ENCODE data around the gene ARHGEF1. TPM values are rescaled to one million over a fixed set of nuclear protein-coding genes. Genes with fewer than 3 reads are reported as not detected.

The ARHGEF1 gene
- 81.5 TPM for polyA plus RNA-seq (2013, experiment 1 of 2; ENCODE audit: insufficient read length)
- 52.0 TPM for polyA plus RNA-seq (2013, experiment 2 of 2; ENCODE audit: insufficient read length)

- peak; percentile 40 for DNase-seq
Measured at GRCh38 chr19:41882568-41883462, at the start of gene ARHGEF1. ARHGEF1 (plus strand) TSS chr19:41883184; CDS start chr19:41888083, 4,899 bp downstream.

- no peak for DNase-seq
Measured at GRCh38 chr19:41837981-41838708, 44.8 kb upstream of the ARHGEF1 start.

- no peak for DNase-seq
Measured at GRCh38 chr19:41839211-41839610, 43.8 kb upstream of the ARHGEF1 start.

GRCh38 chr19:41843371-41843770 is 39.6 kb upstream of the ARHGEF1 start:
- no peak for DNase-seq

DNA sequence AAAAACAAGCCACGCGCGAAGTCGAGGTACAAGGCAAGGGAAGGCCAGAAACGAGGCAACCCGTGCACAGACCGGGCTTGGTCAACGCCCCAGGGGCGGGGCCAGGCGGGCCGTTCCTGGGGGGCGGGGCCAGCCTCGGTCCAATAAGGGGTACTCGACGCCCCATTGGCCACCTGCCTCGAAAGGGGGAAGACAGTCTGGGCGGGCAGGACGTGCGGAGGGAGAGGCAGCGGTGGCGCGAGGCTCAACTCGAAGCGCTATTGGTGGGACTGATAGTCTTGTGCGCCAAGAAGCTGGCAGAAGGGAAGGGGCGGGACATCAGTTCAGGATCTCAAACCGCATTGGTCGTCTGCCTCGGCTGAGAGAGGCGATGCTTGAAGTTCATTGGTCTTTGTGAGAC is 38.4 kb upstream of the ARHGEF1 start, which contains the start of gene LYPD4:
Gene LYPD4, minus strand, starts transcription at position 83 of the 400 bp plus-strand sequence. CDS start 5,398 bp downstream, outside the sequence.
- DNase-seq: no peak

- no peak for DNase-seq
Measured at GRCh38 chr19:41845001-41845050, 38.2 kb upstream of the ARHGEF1 start, which contains the start of gene DMRTC2. DMRTC2 (plus strand) TSS chr19:41845042; CDS start chr19:41847429, 2,387 bp downstream.

DNA sequence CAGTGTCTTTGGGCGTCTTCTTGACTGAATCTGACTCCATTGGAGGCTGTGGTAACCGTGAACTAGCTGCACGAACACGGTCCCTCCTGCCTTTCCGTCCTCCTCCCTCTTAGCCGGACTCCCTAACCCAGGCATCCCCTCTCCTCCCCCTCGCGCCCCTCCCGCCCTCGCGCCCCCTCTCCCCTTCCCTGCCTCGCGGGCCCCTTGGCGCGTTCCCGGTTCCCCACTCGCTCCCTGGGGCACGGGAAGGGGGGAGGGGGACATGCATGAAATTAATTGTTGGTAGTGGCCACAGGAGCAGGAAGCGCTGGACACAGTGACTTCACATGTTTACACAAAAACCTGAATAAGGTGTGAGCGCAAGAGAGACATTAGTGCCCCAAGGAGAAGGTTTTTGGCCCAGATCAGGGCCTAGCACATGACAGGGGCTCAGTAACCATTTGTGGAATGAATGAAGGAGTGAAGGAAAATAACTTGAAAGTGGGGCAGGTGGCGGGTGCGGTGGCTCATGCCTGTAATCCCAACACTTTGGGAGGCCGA is 37.9 kb upstream of the ARHGEF1 start:
- no peak for DNase-seq

DNA sequence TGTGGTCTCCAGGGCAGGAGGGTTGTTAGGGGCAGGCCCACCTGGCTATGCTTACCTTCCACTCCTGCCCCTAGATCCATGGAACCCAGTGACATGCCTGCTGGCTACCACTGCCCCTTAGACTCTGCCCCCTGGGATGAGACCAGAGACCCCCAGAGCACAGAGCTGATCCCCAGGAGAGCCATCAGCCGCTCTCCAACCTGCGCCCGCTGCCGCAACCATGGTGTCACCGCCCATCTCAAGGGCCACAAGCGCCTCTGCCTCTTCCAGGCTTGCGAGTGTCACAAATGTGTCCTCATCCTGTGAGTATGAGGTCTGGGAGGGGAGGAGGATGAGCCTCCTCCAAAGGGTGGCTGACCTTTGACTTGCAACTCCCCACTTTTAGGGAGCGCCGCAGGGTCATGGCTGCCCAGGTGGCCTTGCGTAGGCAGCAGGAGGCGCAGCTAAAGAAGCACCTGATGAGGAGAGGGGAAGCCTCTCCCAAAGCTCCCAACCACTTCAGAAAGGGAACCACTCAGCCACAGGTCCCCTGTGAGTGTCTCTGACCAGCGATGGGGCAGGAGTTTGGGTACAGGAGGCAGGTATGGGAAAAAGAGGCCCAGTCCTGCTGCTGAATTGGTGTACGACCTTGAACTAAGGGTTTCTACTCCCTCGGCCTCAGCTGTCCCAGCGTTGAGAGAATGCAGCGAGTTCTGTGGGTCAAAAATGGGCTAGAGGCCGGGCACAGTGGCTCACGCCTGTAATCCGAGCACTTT is 35.5 kb upstream of the ARHGEF1 start:
- no peak for DNase-seq

DNA sequence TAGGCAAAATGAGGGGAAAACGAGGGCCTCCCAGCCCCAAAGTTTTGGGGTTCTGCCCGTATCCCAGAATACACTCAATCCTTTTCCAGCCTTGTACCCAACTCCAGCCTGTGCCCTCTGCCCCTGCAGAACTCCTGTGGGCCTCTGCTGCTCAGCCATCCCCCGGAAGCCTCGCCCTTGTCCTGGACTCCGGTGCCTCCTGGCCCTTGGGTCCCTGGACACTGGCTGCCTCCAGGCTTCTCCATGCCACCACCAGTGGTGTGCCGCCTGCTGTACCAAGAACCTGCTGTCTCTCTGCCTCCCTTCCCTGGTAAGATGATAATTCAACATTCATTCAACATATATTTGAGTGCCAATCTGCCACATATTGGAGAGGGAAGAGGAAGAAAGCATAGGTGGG is 34.3 kb upstream of the ARHGEF1 start:
- DNase-seq: no peak

- no peak for DNase-seq
Measured at GRCh38 chr19:41849067-41849466, 33.9 kb upstream of the ARHGEF1 start.

DNA sequence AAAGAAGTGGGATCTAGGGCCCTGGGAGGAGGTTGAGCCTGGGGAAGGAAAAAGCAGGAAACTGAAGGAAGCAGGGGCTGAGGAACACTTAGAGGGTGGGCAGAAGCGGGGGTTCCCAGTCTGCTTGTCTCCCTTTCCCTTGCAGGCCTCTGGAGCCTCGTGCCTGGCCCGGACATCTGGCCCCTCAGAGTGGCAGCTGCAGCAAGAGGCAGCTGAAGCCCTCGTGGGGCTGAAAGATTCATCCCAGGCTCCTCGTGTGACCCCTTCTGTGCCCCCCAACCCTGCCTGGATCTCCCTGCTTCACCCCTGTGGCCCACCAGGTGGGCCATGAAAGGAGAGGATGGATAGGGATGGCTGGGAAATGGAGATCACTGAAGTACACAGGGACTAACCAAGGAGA is 32.6 kb upstream of the ARHGEF1 start:
- no peak for DNase-seq

GRCh38 chr19:41851456-41851855 is 31.5 kb upstream of the ARHGEF1 start:
- DNase-seq: no peak

- DNase-seq: no peak
Measured at GRCh38 chr19:41853344-41853743, 29.6 kb upstream of the ARHGEF1 start.

GRCh38 chr19:41853768-41854167 is 29.2 kb upstream of the ARHGEF1 start:
- DNase-seq: no peak

GRCh38 chr19:41859213-41859617 is 23.8 kb upstream of the ARHGEF1 start:
- no peak for DNase-seq

GRCh38 chr19:41859618-41860418 is 23.2 kb upstream of the ARHGEF1 start, which contains the start of gene RPS19:
RPS19 (plus strand) TSS chr19:41860255; CDS start chr19:41860775, 520 bp downstream.
- peak; percentile 98 for DNase-seq

DNA sequence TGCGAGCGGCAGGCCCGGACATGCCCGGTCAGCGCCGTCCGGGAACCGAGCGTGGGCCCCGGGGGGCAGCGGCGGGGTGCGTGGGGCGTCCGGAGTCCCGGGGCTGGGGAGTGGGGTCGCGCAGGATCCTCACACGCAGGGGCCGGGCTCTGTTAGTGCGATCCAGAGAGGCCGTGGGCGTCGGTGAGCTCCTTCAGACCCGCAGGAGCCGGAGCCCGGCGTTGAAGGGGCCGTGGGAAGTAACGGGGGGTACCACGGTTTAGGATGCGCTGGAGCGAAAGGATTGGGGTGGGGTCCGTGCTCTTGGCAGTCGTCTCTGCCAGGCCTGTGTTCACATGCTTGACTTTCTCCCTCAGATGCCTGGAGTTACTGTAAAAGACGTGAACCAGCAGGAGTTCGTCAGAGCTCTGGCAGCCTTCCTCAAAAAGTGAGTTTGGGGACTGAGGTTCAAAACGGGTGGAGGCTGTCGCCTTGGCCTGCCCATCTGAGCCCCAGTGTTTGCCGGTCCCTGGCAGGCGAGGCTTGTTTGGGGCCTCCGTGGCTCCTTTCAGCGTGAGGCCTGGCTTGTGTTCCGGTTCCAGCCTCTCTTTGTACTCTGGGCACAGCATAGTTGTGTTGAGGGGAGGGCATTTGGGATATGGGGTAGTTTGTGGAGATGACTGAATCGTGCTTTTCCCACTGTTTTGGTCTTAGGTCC is 22.4 kb upstream of the ARHGEF1 start:
- DNase-seq: no peak

GRCh38 chr19:41861116-41861768 is 21.7 kb upstream of the ARHGEF1 start:
- DNase-seq: no peak

GRCh38 chr19:41861846-41862245 is 21.1 kb upstream of the ARHGEF1 start:
- DNase-seq: no peak

DNA sequence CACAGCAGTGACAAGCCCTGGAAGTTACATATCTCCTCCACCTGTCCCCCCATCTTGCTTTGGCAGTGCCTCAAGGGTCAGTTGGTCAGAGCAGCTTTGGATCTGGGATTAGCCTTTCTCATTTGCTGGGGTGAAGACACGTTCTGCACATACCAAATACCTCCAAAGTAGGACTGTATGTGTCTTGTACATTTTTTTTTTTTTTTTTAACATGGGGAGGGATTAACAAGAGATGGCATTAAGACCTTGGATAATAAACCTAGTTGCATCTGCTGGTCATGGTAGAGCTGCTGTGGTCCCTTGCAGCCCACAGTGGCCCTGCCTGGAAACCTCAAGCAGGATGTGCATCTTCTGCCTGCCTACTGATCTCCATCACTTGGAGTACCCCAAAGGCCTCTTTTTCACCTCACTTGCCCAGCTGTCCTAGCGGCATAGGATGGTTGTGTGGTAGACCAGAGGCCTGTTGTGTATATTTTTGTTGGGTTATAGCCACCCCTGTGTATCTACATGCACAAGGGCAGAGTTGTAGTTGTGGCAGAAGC is 20.5 kb upstream of the ARHGEF1 start:
- no peak for DNase-seq
